ENCODE data around the gene SPTBN1.

Gene SPTBN1

GRCh38 chr2:54416938-54417337 lies 39.2 kb upstream of the SPTBN1 start:
- DNase-seq (ENCODE audit: extremely low spot score), result no peak
- TF ChIP-seq ARNT (IDR thresholded peaks at IDR 0.05) (no peak), ZNF384 (IDR thresholded peaks at IDR 0.05) (no peak), FOXA1 (IDR thresholded peaks at IDR 0.05) (no peak), SP1 (IDR thresholded peaks at IDR 0.05) (no peak), L3MBTL2 (conservative IDR thresholded peaks at IDR 0.05) (no peak)
- ChIA-PET CTCF (no interaction called here), POLR2A (no interaction called here)

GRCh38 chr2:54417577-54417976 lies 38.5 kb upstream of the SPTBN1 start:
- TF ChIP-seq L3MBTL2 (conservative IDR thresholded peaks at IDR 0.05), result no peak
- no peak for TF ChIP-seq SP1 (IDR thresholded peaks at IDR 0.05)
- TF ChIP-seq FOXK2 (IDR thresholded peaks at IDR 0.05), result no peak
- no peak for TF ChIP-seq ELF4 (IDR thresholded peaks at IDR 0.05)
- no peak for TF ChIP-seq FOXA1 (IDR thresholded peaks at IDR 0.05)
- TF ChIP-seq FOXM1 (IDR thresholded peaks at IDR 0.05; ENCODE audit: borderline replicate concordance), result no peak
- no peak for TF ChIP-seq ARNT (IDR thresholded peaks at IDR 0.05)
- no peak for TF ChIP-seq ZNF384 (IDR thresholded peaks at IDR 0.05)
- TF ChIP-seq HDGF (IDR thresholded peaks at IDR 0.05; ENCODE audit: borderline replicate concordance), result no peak
- no peak for TF ChIP-seq TARDBP (IDR thresholded peaks at IDR 0.05)
- no peak for TF ChIP-seq LEF1 (IDR thresholded peaks at IDR 0.05; ENCODE audit: borderline replicate concordance)
- TF ChIP-seq PKNOX1 (IDR thresholded peaks at IDR 0.05), result no peak
- no peak for TF ChIP-seq CTBP1 (IDR thresholded peaks at IDR 0.05; ENCODE audit: borderline replicate concordance)
- no peak for TF ChIP-seq NFRKB (IDR thresholded peaks at IDR 0.05)
- no peak for TF ChIP-seq BHLHE40 (IDR thresholded peaks at IDR 0.05; ENCODE audit: borderline replicate concordance)
- TF ChIP-seq SUZ12 (IDR thresholded peaks at IDR 0.05), result no peak
- ChIA-PET CTCF (no interaction called here), POLR2A (no interaction called here)
- no peak for DNase-seq (ENCODE audit: extremely low spot score)

- ChIA-PET POLR2A (no interaction called here), CTCF (no interaction called here)
- no peak for DNase-seq (ENCODE audit: extremely low spot score)
- TF ChIP-seq SP1 (IDR thresholded peaks at IDR 0.05) (no peak), CTBP1 (IDR thresholded peaks at IDR 0.05; ENCODE audit: borderline replicate concordance) (no peak), L3MBTL2 (conservative IDR thresholded peaks at IDR 0.05) (no peak), FOXM1 (IDR thresholded peaks at IDR 0.05; ENCODE audit: borderline replicate concordance) (no peak), BHLHE40 (IDR thresholded peaks at IDR 0.05; ENCODE audit: borderline replicate concordance) (no peak), FOXA1 (IDR thresholded peaks at IDR 0.05) (no peak), FOXK2 (IDR thresholded peaks at IDR 0.05) (no peak), SUZ12 (IDR thresholded peaks at IDR 0.05) (no peak), HDGF (IDR thresholded peaks at IDR 0.05; ENCODE audit: borderline replicate concordance) (no peak), PKNOX1 (IDR thresholded peaks at IDR 0.05) (no peak), TARDBP (IDR thresholded peaks at IDR 0.05) (no peak), ARNT (IDR thresholded peaks at IDR 0.05) (no peak), LEF1 (IDR thresholded peaks at IDR 0.05; ENCODE audit: borderline replicate concordance) (no peak), NFRKB (IDR thresholded peaks at IDR 0.05) (no peak)
Observed at GRCh38 chr2:54419388-54419787, 36.7 kb upstream of the SPTBN1 start.

GRCh38 chr2:54419855-54420523 lies 36.1 kb upstream of the SPTBN1 start:
- CTCF ChIA-PET, result no interaction called here
- TF ChIP-seq BHLHE40 (IDR thresholded peaks at IDR 0.05; ENCODE audit: borderline replicate concordance) (no peak), FOXA1 (IDR thresholded peaks at IDR 0.05) (no peak), NFRKB (IDR thresholded peaks at IDR 0.05) (no peak), CTBP1 (IDR thresholded peaks at IDR 0.05; ENCODE audit: borderline replicate concordance) (no peak), TARDBP (IDR thresholded peaks at IDR 0.05) (no peak), FOXM1 (IDR thresholded peaks at IDR 0.05; ENCODE audit: borderline replicate concordance) (no peak), SUZ12 (IDR thresholded peaks at IDR 0.05) (no peak), LEF1 (IDR thresholded peaks at IDR 0.05; ENCODE audit: borderline replicate concordance) (no peak), ZNF384 (IDR thresholded peaks at IDR 0.05) (no peak), SP1 (IDR thresholded peaks at IDR 0.05) (no peak)
- no peak for DNase-seq (ENCODE audit: extremely low spot score)
- POLR2A ChIA-PET, result no interaction called here

GRCh38 chr2:54420524-54421172 lies 35.5 kb upstream of the SPTBN1 start:
- no peak for DNase-seq (ENCODE audit: extremely low spot score)
- CTCF ChIA-PET, result no interaction called here
- TF ChIP-seq FOXK2 (IDR thresholded peaks at IDR 0.05) (no peak), BHLHE40 (IDR thresholded peaks at IDR 0.05; ENCODE audit: borderline replicate concordance) (no peak), ZNF384 (IDR thresholded peaks at IDR 0.05) (no peak), FOXM1 (IDR thresholded peaks at IDR 0.05; ENCODE audit: borderline replicate concordance) (no peak), SP1 (IDR thresholded peaks at IDR 0.05) (no peak), ELF4 (IDR thresholded peaks at IDR 0.05) (no peak), CTBP1 (IDR thresholded peaks at IDR 0.05; ENCODE audit: borderline replicate concordance) (no peak), TARDBP (IDR thresholded peaks at IDR 0.05) (no peak), L3MBTL2 (conservative IDR thresholded peaks at IDR 0.05) (no peak), SUZ12 (IDR thresholded peaks at IDR 0.05) (no peak), NFRKB (IDR thresholded peaks at IDR 0.05) (no peak), LEF1 (IDR thresholded peaks at IDR 0.05; ENCODE audit: borderline replicate concordance) (no peak), HDGF (IDR thresholded peaks at IDR 0.05; ENCODE audit: borderline replicate concordance) (no peak), FOXA1 (IDR thresholded peaks at IDR 0.05) (no peak), ARNT (IDR thresholded peaks at IDR 0.05) (no peak), PKNOX1 (IDR thresholded peaks at IDR 0.05) (no peak)

More at GRCh38 chr2:54420524-54421172, 35.5 kb upstream of the SPTBN1 start:
- POLR2A ChIA-PET, result no interaction called here

Measured in HEK293T (cell line).